DMS53 treated with DMSO at 0.1 percent for 48 hours (cell line): Measurements from ENCODE around the gene HASPIN.

ENCODE experiments used
- DNase-seq: peaks from one replicate; lab custom pipeline; 2025; ENCODE audit not compliant: unreplicated experiment; lab: John Stamatoyannopoulos, UW

HASPIN gene

DNA sequence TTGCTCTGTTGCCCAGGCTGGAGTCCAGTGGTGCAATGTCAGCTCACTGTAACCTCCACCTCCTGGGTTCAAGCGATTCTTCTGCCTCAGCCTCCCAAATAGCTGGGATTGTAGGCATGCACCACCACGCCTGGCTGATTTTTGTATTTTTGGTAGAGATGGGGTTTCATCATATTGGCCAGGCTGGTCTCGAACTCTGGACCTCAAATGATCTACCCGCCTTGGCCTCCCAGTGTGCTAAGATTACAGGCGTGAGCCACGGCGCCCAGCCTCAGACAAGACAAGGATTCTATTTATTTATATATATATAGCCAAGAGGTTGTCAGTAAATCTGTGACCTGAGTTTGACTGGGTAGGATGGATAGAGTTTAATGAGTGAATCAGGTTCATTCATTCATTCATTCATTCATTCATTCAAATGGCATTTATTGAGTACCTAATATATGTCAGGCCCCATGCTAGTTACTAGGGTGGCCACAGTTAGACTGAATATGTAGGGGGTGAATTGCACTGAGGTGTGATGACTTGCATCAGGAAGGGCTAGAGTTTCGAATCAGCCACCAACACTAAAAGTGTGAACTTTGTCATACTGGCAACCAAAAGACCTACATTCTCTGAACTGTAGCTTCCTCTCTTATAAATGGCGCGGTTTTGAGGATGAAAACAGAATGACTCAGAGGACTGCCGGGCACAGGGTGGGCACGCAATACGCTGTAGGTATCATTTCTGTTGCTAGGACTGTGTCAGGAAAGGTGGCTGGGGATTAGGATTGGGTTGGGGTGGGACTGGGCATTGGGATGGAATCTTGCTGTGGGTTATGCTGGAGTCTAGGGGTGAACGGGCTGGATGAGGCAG is 39.4 kb downstream of the HASPIN start:
- no peak for DNase-seq

DNA sequence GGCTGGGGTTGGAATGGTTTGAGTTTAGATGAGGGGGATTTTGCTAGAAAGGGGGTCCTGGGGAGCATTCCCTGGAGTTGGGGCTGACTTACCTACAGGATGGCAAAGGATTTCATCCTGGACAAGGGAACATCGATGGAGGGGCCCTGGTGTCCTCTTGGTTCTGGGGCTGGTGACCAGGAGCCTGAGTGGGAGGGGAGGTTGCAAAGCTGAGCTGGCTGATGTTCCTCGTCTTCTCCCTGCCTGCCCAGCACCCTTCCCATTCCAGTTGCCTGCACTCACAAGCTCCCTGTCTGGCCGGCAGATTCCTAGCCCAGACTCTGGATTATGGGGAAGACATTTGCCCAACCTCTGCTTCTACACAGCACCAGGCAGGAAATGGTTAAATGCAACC is 40.1 kb downstream of the HASPIN start:
- DNase-seq, result no peak

DNA sequence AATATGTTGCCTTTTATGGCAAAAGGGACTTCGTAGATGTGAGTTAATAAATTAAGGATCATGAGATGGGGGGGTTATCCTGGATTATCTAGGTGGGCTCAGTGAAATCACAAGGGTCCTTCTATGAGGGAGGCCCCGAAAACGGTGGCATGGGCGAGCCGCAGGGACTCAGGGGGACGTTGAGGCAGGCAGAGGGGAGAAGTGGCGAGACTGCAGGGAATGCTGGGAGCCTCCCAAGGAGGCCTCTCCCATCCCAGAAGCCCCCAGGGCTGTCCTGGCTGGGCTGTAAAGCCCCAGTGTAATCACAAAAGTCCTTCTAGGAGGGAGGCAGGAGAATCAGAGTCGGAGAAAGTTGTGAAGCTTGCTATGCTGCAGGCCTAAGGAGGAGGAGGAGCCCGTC is 42.3 kb downstream of the HASPIN start:
- DNase-seq, result no peak

DNA sequence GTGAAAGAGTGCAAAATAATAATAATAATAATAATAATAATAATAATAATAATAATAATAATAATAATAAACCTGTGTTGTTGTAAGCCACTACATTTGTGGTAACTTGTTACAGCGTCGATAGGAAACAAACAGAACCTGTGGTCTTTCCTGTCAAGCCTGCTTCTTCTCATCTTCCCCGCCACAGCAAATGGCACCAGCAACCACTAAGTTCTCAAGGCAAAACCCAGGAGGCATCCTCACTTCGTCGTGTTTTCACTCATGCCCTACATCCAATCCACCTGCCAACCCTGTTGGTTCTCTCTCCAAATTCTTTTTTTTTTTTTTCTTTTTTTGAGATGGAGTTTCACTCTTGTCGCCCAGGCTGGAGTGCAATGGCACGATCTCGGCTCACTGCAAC is 43.1 kb downstream of the HASPIN start:
- DNase-seq, result no peak

- DNase-seq, result no peak
Measured at GRCh38 chr17:3768341-3768740, 44.6 kb downstream of the HASPIN start.

DNA sequence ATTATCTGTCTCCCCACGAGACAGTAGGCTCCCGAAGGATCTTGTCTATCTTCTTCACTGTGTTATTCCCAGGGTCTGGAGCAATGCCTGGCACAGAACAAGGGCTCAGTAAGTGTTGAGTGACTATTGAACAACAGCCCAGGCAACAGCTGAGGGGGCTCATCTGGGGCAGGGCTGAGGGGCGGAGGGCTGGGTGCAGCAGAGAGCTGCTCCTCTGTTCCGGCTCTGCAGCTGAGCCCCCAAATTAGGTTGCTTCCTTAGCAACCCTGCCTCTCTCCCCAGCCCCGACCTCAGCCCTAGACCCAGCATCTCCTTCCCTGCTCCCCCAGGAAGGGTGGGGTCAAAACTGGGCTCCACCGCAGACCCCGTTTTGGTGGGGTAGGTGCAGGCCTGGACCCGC is 45.1 kb downstream of the HASPIN start:
- no peak for DNase-seq

DNA sequence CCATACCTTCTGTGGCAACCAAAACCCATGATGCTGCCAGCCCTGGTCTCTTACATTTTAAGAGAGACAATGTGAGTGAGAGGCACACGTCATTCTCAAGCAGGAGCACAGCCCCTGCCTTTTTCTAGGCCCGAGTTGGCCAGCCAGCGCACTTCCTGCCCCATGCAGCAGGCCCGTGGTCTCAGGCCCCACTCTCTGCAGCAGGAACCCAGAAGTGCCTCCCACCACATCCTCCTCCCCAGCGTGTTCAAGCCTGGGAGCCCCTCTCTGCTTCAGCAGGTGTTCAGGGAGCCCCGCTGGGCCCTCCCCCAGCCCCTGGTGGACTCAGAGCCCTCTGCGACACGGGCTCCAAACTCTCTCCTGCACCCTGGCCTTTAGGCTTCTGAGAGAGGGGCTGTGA is 46.8 kb downstream of the HASPIN start:
- DNase-seq, result no peak

DNA sequence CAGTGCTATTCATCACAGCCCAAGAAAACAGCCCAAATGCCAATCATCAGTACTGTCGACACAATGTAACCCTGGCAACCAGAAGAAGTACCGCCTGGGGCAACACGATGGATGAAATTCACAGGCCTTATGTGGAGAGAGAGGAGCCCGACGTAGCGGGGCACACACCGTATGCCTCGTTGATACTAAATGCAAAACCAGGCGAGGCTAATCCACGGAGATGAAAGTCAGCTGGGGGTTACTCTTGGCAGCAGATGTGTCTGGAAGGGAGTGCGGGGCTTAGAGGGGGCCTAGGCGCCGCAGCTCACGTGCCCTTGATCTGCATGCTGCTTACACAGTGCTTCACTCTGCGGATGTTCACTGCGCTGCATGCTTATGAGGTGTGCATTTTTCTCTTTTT is 47.4 kb downstream of the HASPIN start:
- DNase-seq, result no peak

DNA sequence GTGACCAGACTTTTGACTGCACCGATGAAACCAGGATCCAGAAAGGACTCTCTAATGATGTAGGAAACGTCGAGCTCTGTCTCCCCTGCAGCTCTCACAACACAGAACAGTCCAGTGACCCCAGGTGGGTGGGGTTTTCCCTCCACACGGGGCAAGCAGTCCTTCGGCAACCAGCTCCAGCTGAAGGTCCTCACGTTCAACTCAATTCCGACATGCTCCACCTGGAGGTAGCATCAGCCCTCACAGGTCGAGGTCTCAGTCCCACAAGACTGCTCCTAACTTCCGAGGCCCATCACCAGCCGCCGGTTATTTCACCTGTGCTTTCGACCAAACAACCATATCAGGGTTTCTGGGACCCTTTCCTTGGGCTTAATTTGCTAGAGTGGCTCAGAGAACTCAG is 49.1 kb downstream of the HASPIN start:
- no peak for DNase-seq

DNA sequence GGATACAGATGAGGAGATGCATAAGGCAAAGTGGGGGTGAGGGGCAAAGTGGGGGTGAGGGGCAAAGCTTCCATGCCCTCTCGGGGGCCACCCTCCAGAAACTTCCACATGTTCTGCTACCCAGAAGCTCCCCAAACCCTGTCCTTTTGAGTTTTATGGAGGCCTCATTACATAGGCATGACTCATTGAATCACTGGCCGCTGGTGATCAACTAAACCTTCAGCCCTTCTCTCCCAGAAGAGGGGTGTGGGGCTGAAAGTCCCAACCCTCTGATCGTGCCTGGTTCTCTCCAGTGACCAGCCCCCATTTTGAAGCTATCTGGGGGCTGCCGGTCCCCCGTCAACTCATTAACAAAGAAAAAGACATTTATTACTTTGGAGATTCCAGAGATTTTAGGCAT is 49.8 kb downstream of the HASPIN start:
- DNase-seq, result no peak

GRCh38 chr17:3773966-3774365 is 50.3 kb downstream of the HASPIN start:
- no peak for DNase-seq
